Kidney (tissue), 14 donors: ENCODE data around the gene NBAS. TPM values are rescaled to one million over a fixed set of nuclear protein-coding genes. Genes with fewer than 3 reads are reported as not detected.

Source experiments
- DNase-seq, 5 donors: peaks; one replicate each; pipeline ENCODE4 v3.0.0-alpha.2; 2013 to 2020
- FAIRE-seq: peaks from 2 replicates; lab custom pipeline; 2012; peaks lifted over from hg19 to GRCh38; lab: Jason Lieb, UNC
- H3K27ac ChIP-seq, 2 donors: one replicate each; pipeline ENCODE4 v1.7.0; 2013; ENCODE audit warnings: low read depth in 2 of 2, low read length in 2 of 2, inconsistent platforms in 1 of 2
- H3K27me3 ChIP-seq: one replicate; pipeline ENCODE4 v1.7.1; 2013; ENCODE audit warnings: low read length, inconsistent platforms; ENCODE audit not compliant: control insufficient read depth, insufficient read depth
- H3K36me3 ChIP-seq, 3 donors: one replicate each; pipeline versions ENCODE4 v1.7.0 to v1.7.1; 2013; ENCODE audit warnings: low read length in 3 of 3, control low read depth in 1 of 3, inconsistent platforms in 1 of 3; ENCODE audit not compliant: insufficient read depth in 3 of 3, control insufficient read depth in 2 of 3
- H3K4me1 ChIP-seq, 3 donors: one replicate each; pipeline versions ENCODE4 v1.7.0 to v1.7.1; 2013; ENCODE audit warnings: low read length in 3 of 3, inconsistent platforms in 1 of 3, low read depth in 1 of 3; ENCODE audit not compliant: control insufficient read depth in 2 of 3, insufficient read depth in 2 of 3
- H3K4me3 ChIP-seq, 3 donors: one replicate each; pipeline versions ENCODE4 v1.7.0 to v1.8.1; 2013; ENCODE audit warnings: low read length in 3 of 3, control low read depth in 1 of 3, inconsistent platforms in 1 of 3
- H3K9ac ChIP-seq, 3 donors: one replicate each; pipeline versions ENCODE4 v1.7.0 to v1.7.1; 2013; ENCODE audit warnings: low read length in 3 of 3, control low read depth in 1 of 3, inconsistent platforms in 1 of 3
- H3K9me3 ChIP-seq, 3 donors: one replicate each; pipeline versions ENCODE4 v1.7.0 to v1.7.1; 2013; ENCODE audit warnings: low read length in 3 of 3, control low read depth in 1 of 3, inconsistent platforms in 1 of 3; ENCODE audit not compliant: control insufficient read depth in 2 of 3, insufficient read depth in 1 of 3
- CTCF ChIP-seq: IDR thresholded peaks from 3 replicates; pipeline ENCODE4 v1.5.1; 2012; ENCODE audit warnings: mild to moderate bottlenecking, moderate library complexity, borderline replicate concordance; ENCODE audit not compliant: insufficient read depth; ENCODE audit errors: extremely low read depth
- intact Hi-C: fragments of 100-400 bp; cut with DNase I; formaldehyde crosslinking; loops from one replicate; pipeline ENCODE4 v1.11.1; 2022
- polyA plus RNA-seq: library from polyadenylated mRNA; stranded (reverse); fragments of 350-450 nt; fragmentation: Illumina TruSeq; extraction: RNeasy Lipid Tissue Mini Kit (QIAGEN cat#74804); gene quantifications from one replicate; pipeline ENCODE4 v1.2.3, GENCODE V29; 2014; ENCODE audit warnings: low read depth, low replicate concordance; ENCODE audit not compliant: insufficient read depth
- total RNA-seq: library from RNA; stranded (reverse); fragmentation: NEBNext Ultra II Directional; extraction: Animal tissue kit (Norgen Biotek cat#: 25700); gene quantifications from one replicate; pipeline ENCODE4 v1.2.1, GENCODE V29; 2021
- donor health status: control.
- donor health status: control.
- donor health status: control.
- donor health status: control.
- donor health status: control.
- donor health status: DM: yes; HTN: yes; CAD: no.
- donor health status: Normal renal cell carcinoma (clear cell type).

Gene NBAS
- total and polyA plus RNA-seq, 2 donors from 2014 or later, result 40.8 to 44.2 TPM

DNA sequence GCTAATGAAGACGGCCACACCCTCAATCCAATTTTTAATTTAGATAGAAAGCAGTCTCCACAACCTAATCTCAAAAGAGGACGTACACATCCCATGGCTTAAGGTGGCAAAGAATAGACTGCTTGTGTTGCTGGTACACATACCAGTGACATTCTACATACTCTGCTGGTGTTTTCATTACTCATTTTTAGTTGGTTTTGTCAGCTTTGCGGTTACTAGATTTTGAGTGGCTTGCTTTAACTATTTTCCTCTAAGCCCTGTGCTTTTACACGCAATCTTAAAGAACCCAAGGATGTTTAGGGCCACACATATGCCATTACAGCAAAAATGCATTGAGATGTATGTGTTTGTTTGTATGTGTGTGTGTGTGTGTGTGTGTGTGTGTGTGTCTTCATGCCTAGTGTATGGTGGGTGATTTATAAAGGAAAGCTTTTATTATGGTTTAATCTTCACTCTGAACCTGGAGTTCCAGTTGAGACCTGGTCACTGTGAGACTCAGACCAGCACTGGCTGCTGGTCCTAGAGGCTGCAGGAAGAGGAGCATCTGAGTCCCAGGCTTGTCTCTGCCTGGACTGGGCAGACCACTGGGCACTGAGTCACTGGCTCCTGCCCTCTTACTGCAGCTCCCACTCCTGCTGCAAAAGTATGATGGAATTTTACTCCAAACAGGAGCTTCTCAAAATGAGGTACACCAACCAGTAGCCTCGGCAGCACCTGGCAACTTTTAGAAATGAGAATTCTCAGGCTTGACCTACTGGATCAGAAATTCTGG, 415.9 kb downstream of the NBAS start:
- DNase-seq (no peak), FAIRE-seq (no peak)
- intact Hi-C loops, result no loop called here
- H3K9me3 ChIP-seq, result no peaks in the 10 kb centered on the region
- no peaks in the 10 kb centered on the region for H3K27me3 ChIP-seq
- no peaks in the 10 kb centered on the region for H3K36me3 ChIP-seq
- no peaks in the 10 kb centered on the region for H3K4me1 ChIP-seq
- no peak overlapping the region for H3K9ac ChIP-seq
- H3K27ac ChIP-seq, result no peak overlapping the region
- no peak overlapping the region for H3K4me3 ChIP-seq
- no peak for TF ChIP-seq CTCF

GRCh38 chr2:15142069-15142689, 419.0 kb downstream of the NBAS start:
- TF ChIP-seq CTCF, result no peak
- intact Hi-C loops, result no loop called here
- Histone ChIP-seq H3K4me1 (no peaks in the 10 kb centered on the region), H3K4me3 (no peak overlapping the region), H3K27me3 (no peaks in the 10 kb centered on the region), H3K9ac (no peak overlapping the region), H3K36me3 (no peaks in the 10 kb centered on the region), H3K27ac (no peak overlapping the region), H3K9me3 (peaks cover 0 to 7% (median 0%) of the 10 kb centered on the region in 3 donors)
- peak in 4 of 5 donors; percentile 32 to 57 (median 43) for DNase-seq
- FAIRE-seq, result no peak

- DNase-seq, result no peak
- H3K9me3 ChIP-seq, result peaks cover 0 to 7% (median 0%) of the 10 kb centered on the region in 3 donors
- H3K36me3 ChIP-seq, result no peaks in the 10 kb centered on the region
- no peak overlapping the region for H3K9ac ChIP-seq
- H3K4me1 ChIP-seq, result no peaks in the 10 kb centered on the region
- no peak for FAIRE-seq
- H3K27me3 ChIP-seq, result no peaks in the 10 kb centered on the region
- TF ChIP-seq CTCF, result no peak
- intact Hi-C loops, result no loop called here
- H3K27ac ChIP-seq, result no peak overlapping the region
- no peak overlapping the region for H3K4me3 ChIP-seq
Measured at GRCh38 chr2:15141211-15141610, 419.9 kb downstream of the NBAS start.
